ENCODE data around the gene PSMD5.

PSMD5 gene

GRCh38 chr9:120854596-120855327 is 12.0 kb upstream of the PSMD5 start (continued):
- TF ChIP-seq, protein P1, sequence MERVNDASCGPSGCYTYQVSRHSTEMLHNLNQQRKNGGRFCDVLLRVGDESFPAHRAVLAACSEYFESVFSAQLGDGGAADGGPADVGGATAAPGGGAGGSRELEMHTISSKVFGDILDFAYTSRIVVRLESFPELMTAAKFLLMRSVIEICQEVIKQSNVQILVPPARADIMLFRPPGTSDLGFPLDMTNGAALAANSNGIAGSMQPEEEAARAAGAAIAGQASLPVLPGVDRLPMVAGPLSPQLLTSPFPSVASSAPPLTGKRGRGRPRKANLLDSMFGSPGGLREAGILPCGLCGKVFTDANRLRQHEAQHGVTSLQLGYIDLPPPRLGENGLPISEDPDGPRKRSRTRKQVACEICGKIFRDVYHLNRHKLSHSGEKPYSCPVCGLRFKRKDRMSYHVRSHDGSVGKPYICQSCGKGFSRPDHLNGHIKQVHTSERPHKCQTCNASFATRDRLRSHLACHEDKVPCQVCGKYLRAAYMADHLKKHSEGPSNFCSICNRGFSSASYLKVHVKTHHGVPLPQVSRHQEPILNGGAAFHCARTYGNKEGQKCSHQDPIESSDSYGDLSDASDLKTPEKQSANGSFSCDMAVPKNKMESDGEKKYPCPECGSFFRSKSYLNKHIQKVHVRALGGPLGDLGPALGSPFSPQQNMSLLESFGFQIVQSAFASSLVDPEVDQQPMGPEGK (CRISPR knock-in tag; IDR thresholded peaks at IDR 0.05; ENCODE audit: borderline replicate concordance), result no peak
- TF ChIP-seq ZNF8 (CRISPR knock-in tag; IDR thresholded peaks at IDR 0.05), result no peak
- no peak for TF ChIP-seq OSR1 (CRISPR knock-in tag; IDR thresholded peaks at IDR 0.05)

DNA sequence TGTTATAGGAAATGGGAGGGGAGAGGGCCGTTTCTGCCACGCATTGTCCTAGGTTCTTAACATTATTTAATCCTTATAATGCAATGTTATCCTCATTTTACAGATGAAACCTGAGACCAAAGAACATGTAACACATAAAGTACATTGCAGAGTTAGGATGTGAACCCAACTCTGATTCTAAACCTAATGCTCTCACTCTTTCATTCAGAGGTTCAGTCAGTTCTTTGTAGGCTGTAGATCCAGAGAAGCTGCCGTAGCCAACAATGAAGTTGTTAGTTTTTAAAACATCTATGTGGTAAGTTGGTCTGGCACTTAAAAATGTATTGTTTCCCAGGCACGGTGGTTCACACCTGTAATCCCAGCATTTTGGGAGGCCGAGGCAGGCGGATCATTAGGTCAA is 10.5 kb upstream of the PSMD5 start:
- TF ChIP-seq, protein P2, sequence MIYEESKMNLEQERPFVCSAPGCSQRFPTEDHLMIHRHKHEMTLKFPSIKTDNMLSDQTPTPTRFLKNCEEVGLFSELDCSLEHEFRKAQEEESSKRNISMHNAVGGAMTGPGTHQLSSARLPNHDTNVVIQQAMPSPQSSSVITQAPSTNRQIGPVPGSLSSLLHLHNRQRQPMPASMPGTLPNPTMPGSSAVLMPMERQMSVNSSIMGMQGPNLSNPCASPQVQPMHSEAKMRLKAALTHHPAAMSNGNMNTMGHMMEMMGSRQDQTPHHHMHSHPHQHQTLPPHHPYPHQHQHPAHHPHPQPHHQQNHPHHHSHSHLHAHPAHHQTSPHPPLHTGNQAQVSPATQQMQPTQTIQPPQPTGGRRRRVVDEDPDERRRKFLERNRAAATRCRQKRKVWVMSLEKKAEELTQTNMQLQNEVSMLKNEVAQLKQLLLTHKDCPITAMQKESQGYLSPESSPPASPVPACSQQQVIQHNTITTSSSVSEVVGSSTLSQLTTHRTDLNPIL (CRISPR knock-in tag; IDR thresholded peaks at IDR 0.05; ENCODE audit: low read depth), result no peak
- TF ChIP-seq ISL1 (CRISPR knock-in tag; IDR thresholded peaks at IDR 0.05), result no peak
- no peak for TF ChIP-seq ZFP30 (CRISPR knock-in tag; IDR thresholded peaks at IDR 0.05)
- no peak for TF ChIP-seq GLIS3 (CRISPR knock-in tag; IDR thresholded peaks at IDR 0.05)
- no peak for TF ChIP-seq TOX (CRISPR knock-in tag; IDR thresholded peaks at IDR 0.05; ENCODE audit: borderline replicate concordance)
- TF ChIP-seq POU6F1 (CRISPR knock-in tag; IDR thresholded peaks at IDR 0.05; ENCODE audit: borderline replicate concordance, low read depth), result no peak
- TF ChIP-seq ZFP3 (CRISPR knock-in tag; IDR thresholded peaks at IDR 0.05), result no peak
- no peak for TF ChIP-seq ARNTL (CRISPR knock-in tag; IDR thresholded peaks at IDR 0.05; ENCODE audit: borderline replicate concordance, low read depth)
- no peak for ATAC-seq

- no peak for ATAC-seq
- TF ChIP-seq ESRRG (CRISPR knock-in tag; IDR thresholded peaks at IDR 0.05), result no peak
- TF ChIP-seq RARB (CRISPR knock-in tag; IDR thresholded peaks at IDR 0.05), result no peak
- no peak for TF ChIP-seq ZFP3 (CRISPR knock-in tag; IDR thresholded peaks at IDR 0.05)
- TF ChIP-seq, protein P1 (CRISPR knock-in tag; IDR thresholded peaks at IDR 0.05; ENCODE audit: borderline replicate concordance), result no peak
- no peak for TF ChIP-seq ISL1 (CRISPR knock-in tag; IDR thresholded peaks at IDR 0.05)
- no peak for TF ChIP-seq BACH2 (CRISPR knock-in tag; IDR thresholded peaks at IDR 0.05; ENCODE audit: borderline replicate concordance)
- no peak for TF ChIP-seq TCF4 (CRISPR knock-in tag; IDR thresholded peaks at IDR 0.05; ENCODE audit: borderline replicate concordance)
Observed at GRCh38 chr9:120852240-120853010, 9.7 kb upstream of the PSMD5 start.

GRCh38 chr9:120851449-120851848 is 8.7 kb upstream of the PSMD5 start:
- ATAC-seq, result peak; percentile 18
- no peak for TF ChIP-seq ZNF70 (CRISPR knock-in tag; IDR thresholded peaks at IDR 0.05)
- TF ChIP-seq PPARA (CRISPR knock-in tag; IDR thresholded peaks at IDR 0.05; ENCODE audit: borderline replicate concordance), result no peak
- TF ChIP-seq ZC3H10 (CRISPR knock-in tag; IDR thresholded peaks at IDR 0.05), result no peak
- no peak for TF ChIP-seq RARB (CRISPR knock-in tag; IDR thresholded peaks at IDR 0.05)
- TF ChIP-seq, protein P3, sequence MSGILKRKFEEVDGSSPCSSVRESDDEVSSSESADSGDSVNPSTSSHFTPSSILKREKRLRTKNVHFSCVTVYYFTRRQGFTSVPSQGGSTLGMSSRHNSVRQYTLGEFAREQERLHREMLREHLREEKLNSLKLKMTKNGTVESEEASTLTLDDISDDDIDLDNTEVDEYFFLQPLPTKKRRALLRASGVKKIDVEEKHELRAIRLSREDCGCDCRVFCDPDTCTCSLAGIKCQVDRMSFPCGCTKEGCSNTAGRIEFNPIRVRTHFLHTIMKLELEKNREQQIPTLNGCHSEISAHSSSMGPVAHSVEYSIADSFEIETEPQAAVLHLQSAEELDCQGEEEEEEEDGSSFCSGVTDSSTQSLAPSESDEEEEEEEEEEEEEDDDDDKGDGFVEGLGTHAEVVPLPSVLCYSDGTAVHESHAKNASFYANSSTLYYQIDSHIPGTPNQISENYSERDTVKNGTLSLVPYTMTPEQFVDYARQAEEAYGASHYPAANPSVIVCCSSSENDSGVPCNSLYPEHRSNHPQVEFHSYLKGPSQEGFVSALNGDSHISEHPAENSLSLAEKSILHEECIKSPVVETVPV (CRISPR knock-in tag; IDR thresholded peaks at IDR 0.05), result no peak
- TF ChIP-seq, protein P2 (CRISPR knock-in tag; IDR thresholded peaks at IDR 0.05; ENCODE audit: low read depth), result no peak
- TF ChIP-seq ZNF565 (CRISPR knock-in tag; conservative IDR thresholded peaks at IDR 0.05; ENCODE audit: low read depth), result no peak
- TF ChIP-seq BACH2 (CRISPR knock-in tag; IDR thresholded peaks at IDR 0.05; ENCODE audit: borderline replicate concordance), result no peak
- no peak for TF ChIP-seq GLIS3 (CRISPR knock-in tag; IDR thresholded peaks at IDR 0.05)

Measured in SK-N-SH treated with all-trans-retinoic acid at 6 μM for 48 hours (cell line).